HL-60 (cell line): ENCODE data around the gene DBF4B.

Experiments
- DNase-seq, 2 experiments: peaks; one replicate each; pipeline ENCODE4 v3.0.0-alpha.2; 2010 to 2020; ENCODE audit warnings: low read depth in 1 of 2, low spot score in 1 of 2
- H3K27ac ChIP-seq: fragments of 250-450 bp; sonication (Bioruptor Pico); replicated peaks from 2 replicates; pipeline ENCODE4 v1.5.1; 2020; ENCODE audit warnings: mild to moderate bottlenecking, moderate library complexity
- H3K27me3 ChIP-seq: fragments of 250-450 bp; sonication (Bioruptor Pico); 2 replicates; pipeline ENCODE4 v1.5.1; 2021; ENCODE audit warnings: mild to moderate bottlenecking, moderate library complexity; ENCODE audit not compliant: insufficient read depth, poor library complexity, severe bottlenecking
- H3K4me3 ChIP-seq: replicated peaks from 2 replicates; pipeline ENCODE4 v1.5.1; 2011; ENCODE audit warnings: mild to moderate bottlenecking, control low read depth, low read length; ENCODE audit not compliant: insufficient read depth
- GABPA ChIP-seq: IDR thresholded peaks from 2 replicates; pipeline ENCODE4 v1.6.1; 2012; ENCODE audit warnings: low read depth
- POLR2AphosphoS5 ChIP-seq: IDR thresholded peaks from 2 replicates; pipeline ENCODE4 v1.6.1; 2012; ENCODE audit warnings: low read depth
- SPI1 ChIP-seq: IDR thresholded peaks from 2 replicates; pipeline ENCODE4 v1.6.1; 2012; ENCODE audit warnings: low read depth, mild to moderate bottlenecking, borderline replicate concordance
- TF ChIP-seq, protein P1 (sequence below): IDR thresholded peaks from one replicate; pipeline ENCODE4 v1.5.1; 2011; ENCODE audit warnings: low read length, control low read depth, inconsistent platforms; ENCODE audit not compliant: insufficient read depth
- TF ChIP-seq, protein P2 (sequence below): IDR thresholded peaks from 2 replicates; pipeline ENCODE4 v1.6.1; 2012; ENCODE audit warnings: low read depth; ENCODE audit not compliant: insufficient replicate concordance

Gene DBF4B

DNA sequence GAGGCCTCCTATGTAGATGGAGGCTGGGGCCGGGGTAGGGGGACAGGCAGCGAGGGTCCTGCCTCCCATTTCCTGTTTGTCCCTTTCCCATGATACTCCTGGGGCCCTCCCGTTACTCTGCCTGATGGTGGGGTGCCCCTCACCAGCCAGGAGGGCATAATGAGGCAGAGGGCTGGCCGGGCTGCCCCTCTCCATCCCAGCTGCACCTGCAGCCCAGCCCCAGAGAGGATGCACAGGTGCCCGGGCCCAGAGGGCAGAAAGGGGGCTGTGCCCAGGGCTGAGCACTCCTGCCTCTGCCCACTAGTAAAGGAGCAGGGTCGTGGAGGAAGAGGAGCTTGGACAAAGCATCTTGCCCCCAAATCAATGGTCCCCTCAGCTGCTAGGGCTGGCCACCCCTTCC is 60.8 kb downstream of the DBF4B start:
- Histone ChIP-seq H3K27me3 (no peaks in the 10 kb centered on the region), H3K27ac (no peak overlapping the region), H3K4me3 (no peak overlapping the region)
- TF ChIP-seq, protein P1, sequence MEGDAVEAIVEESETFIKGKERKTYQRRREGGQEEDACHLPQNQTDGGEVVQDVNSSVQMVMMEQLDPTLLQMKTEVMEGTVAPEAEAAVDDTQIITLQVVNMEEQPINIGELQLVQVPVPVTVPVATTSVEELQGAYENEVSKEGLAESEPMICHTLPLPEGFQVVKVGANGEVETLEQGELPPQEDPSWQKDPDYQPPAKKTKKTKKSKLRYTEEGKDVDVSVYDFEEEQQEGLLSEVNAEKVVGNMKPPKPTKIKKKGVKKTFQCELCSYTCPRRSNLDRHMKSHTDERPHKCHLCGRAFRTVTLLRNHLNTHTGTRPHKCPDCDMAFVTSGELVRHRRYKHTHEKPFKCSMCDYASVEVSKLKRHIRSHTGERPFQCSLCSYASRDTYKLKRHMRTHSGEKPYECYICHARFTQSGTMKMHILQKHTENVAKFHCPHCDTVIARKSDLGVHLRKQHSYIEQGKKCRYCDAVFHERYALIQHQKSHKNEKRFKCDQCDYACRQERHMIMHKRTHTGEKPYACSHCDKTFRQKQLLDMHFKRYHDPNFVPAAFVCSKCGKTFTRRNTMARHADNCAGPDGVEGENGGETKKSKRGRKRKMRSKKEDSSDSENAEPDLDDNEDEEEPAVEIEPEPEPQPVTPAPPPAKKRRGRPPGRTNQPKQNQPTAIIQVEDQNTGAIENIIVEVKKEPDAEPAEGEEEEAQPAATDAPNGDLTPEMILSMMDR: no peak
- TF ChIP-seq, protein P2, sequence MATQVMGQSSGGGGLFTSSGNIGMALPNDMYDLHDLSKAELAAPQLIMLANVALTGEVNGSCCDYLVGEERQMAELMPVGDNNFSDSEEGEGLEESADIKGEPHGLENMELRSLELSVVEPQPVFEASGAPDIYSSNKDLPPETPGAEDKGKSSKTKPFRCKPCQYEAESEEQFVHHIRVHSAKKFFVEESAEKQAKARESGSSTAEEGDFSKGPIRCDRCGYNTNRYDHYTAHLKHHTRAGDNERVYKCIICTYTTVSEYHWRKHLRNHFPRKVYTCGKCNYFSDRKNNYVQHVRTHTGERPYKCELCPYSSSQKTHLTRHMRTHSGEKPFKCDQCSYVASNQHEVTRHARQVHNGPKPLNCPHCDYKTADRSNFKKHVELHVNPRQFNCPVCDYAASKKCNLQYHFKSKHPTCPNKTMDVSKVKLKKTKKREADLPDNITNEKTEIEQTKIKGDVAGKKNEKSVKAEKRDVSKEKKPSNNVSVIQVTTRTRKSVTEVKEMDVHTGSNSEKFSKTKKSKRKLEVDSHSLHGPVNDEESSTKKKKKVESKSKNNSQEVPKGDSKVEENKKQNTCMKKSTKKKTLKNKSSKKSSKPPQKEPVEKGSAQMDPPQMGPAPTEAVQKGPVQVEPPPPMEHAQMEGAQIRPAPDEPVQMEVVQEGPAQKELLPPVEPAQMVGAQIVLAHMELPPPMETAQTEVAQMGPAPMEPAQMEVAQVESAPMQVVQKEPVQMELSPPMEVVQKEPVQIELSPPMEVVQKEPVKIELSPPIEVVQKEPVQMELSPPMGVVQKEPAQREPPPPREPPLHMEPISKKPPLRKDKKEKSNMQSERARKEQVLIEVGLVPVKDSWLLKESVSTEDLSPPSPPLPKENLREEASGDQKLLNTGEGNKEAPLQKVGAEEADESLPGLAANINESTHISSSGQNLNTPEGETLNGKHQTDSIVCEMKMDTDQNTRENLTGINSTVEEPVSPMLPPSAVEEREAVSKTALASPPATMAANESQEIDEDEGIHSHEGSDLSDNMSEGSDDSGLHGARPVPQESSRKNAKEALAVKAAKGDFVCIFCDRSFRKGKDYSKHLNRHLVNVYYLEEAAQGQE: no peak
- no peak for TF ChIP-seq SPI1
- no peak for TF ChIP-seq POLR2AphosphoS5
- TF ChIP-seq GABPA: no peak
- no peak for DNase-seq

DNA sequence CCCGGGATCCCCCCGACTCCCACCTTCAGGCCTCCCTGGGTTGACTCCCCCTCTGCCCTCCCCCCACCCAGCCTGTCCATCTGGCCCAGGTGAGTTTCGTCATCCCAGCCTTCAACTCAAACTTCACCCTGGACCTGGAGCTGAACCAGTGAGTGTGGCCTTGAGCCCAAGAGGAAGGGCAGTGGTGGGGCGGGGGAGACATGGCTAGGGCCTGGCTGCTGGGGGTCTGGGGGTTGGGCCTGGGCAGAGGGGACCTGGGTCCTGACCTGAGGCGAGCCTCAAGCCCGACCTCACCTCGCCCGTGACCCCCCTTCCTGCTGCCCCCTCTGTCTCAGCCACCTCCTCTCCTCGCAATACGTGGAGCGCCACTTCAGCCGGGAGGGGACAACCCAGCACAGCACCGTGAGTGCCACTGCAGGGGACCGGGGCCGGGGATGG is 61.2 kb downstream of the DBF4B start:
- no peak for DNase-seq
- Histone ChIP-seq H3K4me3 (no peak overlapping the region), H3K27ac (no peak overlapping the region), H3K27me3 (no peaks in the 10 kb centered on the region)
- no peak for TF ChIP-seq GABPA
- no peak for TF ChIP-seq POLR2AphosphoS5
- TF ChIP-seq SPI1: no peak
- TF ChIP-seq, protein P1: no peak
- TF ChIP-seq, protein P2: no peak

DNA sequence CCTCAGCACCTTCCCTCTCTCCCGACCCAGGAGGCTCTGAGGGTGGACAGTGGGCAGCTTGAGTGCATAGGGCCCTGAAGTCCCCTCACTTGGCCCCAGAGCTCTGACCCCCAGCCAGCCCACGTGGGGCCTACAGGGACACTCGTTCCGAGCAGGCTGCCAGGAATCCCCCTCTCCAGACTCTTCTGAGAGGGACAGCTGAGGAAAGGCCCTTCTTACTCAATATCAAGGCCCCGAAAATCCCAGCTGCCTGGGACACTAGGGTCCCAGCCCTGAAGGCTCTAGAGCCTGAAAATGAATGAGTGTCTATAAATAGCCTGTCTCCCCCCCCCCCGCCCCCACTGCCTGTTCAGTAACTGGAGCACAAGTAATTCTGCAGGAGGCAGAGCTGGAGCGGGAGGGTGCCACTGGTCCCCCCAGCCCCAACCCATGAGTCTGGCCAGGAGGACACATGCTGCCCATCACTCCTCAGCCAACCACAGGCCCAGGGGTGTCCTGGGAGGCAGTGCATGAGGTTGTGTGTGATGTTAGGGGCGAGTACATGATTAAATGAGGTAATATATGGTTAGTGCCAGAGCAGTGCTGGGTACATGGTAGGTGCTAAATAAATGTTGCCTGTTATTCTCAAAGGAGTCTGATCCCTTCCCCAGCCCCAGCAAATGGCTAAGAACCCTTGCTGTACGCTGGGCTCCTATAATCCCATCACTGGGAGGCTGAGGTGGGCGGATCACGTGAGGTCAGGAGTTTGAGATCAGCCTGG is 61.9 kb downstream of the DBF4B start:
- DNase-seq: no peak
- H3K27ac ChIP-seq: peak overlapping the region; percentile 77; the same call in 1 of the 2 replicates
- TF ChIP-seq GABPA (no peak), POLR2AphosphoS5 (no peak), SPI1 (no peak)
- TF ChIP-seq, protein P2: no peak
- TF ChIP-seq, protein P1: no peak
- H3K4me3 ChIP-seq: no peak overlapping the region
- H3K27me3 ChIP-seq: no peaks in the 10 kb centered on the region
